NCI-H2196 treated with DMSO at 0.1 percent for 48 hours (cell line): Measurements from ENCODE around the gene GBP7.

Source experiments
- DNase-seq: peaks from one replicate; lab custom pipeline; 2025; ENCODE audit not compliant: unreplicated experiment; lab: John Stamatoyannopoulos, UW

GBP7 gene

GRCh38 chr1:89125240-89125912, 50.4 kb downstream of the GBP7 start:
- no peak for DNase-seq

GRCh38 chr1:89121641-89122040, 54.2 kb downstream of the GBP7 start:
- DNase-seq: no peak

- no peak for DNase-seq
These were observed 61.1 kb downstream of the GBP7 start for GRCh38 chr1:89114662-89115061.

- no peak for DNase-seq
These were observed 62.8 kb downstream of the GBP7 start for GRCh38 chr1:89112871-89113613.

GRCh38 chr1:89104687-89105086, 71.1 kb downstream of the GBP7 start:
- DNase-seq: no peak

GRCh38 chr1:89104147-89104546, 71.7 kb downstream of the GBP7 start:
- no peak for DNase-seq

- DNase-seq: no peak
These were observed 73.8 kb downstream of the GBP7 start for GRCh38 chr1:89102021-89102420.

GRCh38 chr1:89100412-89100811, 75.4 kb downstream of the GBP7 start:
- DNase-seq: no peak

GRCh38 chr1:89098857-89099256, 76.9 kb downstream of the GBP7 start:
- no peak for DNase-seq

- no peak for DNase-seq
These were observed 80.1 kb downstream of the GBP7 start for GRCh38 chr1:89095737-89096136.

GRCh38 chr1:89089962-89090361, 85.8 kb downstream of the GBP7 start:
- no peak for DNase-seq

GRCh38 chr1:89088572-89088971, 87.2 kb downstream of the GBP7 start:
- no peak for DNase-seq

GRCh38 chr1:89087241-89087640, 88.6 kb downstream of the GBP7 start:
- DNase-seq: no peak

- DNase-seq: no peak
These were observed 90.0 kb downstream of the GBP7 start for GRCh38 chr1:89085781-89086180.
